GM12875 (cell line): ENCODE results near the gene NRM.

Experiments
- H3K4me3 ChIP-seq: one replicate; pipeline ENCODE4 v1.5.1; 2011; ENCODE audit warnings: low read depth, low read length, control low read depth
- CTCF ChIP-seq: IDR thresholded peaks from 2 replicates; pipeline ENCODE4 v1.5.1; 2011; ENCODE audit warnings: low read depth, mild to moderate bottlenecking, control low read depth, inconsistent platforms, low read length, moderate library complexity, borderline replicate concordance; ENCODE audit not compliant: insufficient read depth

Gene NRM

GRCh38 chr6:30647242-30648116, 43.3 kb downstream of the NRM start:
- no peak for TF ChIP-seq CTCF
- H3K4me3 ChIP-seq: peak overlapping the region; percentile 86

GRCh38 chr6:30646450-30647241, 44.1 kb downstream of the NRM start, which contains the start of gene C6orf136:
C6orf136 (plus strand) TSS chr6:30647133; CDS start chr6:30647232, 99 bp downstream.
- TF ChIP-seq CTCF: no peak
- H3K4me3 ChIP-seq: peak within 1 kb of the TSS; percentile 86

- TF ChIP-seq CTCF: no peak
- no peak overlapping the region for H3K4me3 ChIP-seq
Observed at GRCh38 chr6:30645989-30646388, 44.8 kb downstream of the NRM start.

GRCh38 chr6:30644769-30645168, 46.0 kb downstream of the NRM start:
- no peak for TF ChIP-seq CTCF
- H3K4me3 ChIP-seq: no peak overlapping the region

- no peak overlapping the region for H3K4me3 ChIP-seq
- no peak for TF ChIP-seq CTCF
Observed at GRCh38 chr6:30643656-30644055, 47.1 kb downstream of the NRM start.

- no peak overlapping the region for H3K4me3 ChIP-seq
- no peak for TF ChIP-seq CTCF
Observed at GRCh38 chr6:30641048-30641447, 49.7 kb downstream of the NRM start.
